ENCODE data around the gene BUB3.

The BUB3 gene

DNA sequence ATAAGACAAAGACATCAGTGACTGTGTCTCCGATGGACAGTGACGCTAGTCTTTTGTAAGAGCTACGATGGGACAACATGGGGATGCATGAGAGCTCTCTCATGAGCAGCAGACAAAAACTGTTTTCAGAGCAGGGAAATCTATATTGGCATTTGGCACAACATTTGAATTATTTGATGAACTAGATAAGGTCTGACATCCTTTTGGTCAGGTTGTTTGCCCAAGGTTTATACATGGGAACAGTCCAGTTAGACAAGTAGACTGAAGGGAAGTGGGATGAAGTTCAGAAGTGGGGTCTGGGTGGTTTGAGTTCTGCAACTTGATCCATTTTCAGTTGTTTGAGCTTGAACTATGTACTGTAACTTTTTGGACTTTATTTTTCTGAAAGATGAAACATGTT is 50.8 kb downstream of the BUB3 start:
- no peak for DNase-seq

DNA sequence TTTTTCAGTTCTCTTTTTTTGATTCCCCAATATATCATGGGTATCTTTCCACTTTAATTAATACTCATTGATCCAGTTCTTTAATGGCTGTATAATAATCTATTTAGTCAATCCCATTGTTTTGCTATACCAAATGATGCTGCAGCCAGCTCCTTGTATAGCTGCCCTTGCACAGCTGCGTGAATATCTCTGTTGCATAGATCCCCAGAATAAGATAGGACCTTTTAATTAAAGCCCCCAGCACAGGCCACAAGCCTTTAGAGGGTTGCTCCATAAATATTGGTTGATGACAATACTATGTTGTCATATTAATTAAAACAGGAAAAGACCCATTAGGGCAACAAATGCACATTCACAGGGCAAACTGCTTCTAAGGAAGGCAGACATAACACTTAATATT is 57.9 kb downstream of the BUB3 start:
- DNase-seq, result no peak

DNA sequence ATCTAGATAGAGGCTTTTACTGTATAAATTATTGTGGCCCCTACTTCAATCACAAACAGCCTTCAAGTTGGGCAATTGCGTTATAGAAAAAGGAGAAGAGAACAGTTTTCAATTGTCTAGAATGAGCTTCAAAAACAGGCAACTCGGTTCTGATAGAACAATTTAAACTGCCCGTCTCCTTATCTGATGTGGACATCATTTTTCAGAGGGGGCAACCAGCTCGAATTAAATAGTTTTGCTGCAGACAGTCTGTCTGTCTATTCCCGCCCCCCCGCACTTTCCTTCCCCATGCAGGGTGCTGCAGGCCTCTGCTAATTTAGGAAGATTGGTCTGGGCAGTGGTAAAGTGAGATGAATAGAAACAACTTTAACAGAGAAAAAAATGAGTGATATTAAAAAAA is 58.4 kb downstream of the BUB3 start:
- DNase-seq, result no peak

DNA sequence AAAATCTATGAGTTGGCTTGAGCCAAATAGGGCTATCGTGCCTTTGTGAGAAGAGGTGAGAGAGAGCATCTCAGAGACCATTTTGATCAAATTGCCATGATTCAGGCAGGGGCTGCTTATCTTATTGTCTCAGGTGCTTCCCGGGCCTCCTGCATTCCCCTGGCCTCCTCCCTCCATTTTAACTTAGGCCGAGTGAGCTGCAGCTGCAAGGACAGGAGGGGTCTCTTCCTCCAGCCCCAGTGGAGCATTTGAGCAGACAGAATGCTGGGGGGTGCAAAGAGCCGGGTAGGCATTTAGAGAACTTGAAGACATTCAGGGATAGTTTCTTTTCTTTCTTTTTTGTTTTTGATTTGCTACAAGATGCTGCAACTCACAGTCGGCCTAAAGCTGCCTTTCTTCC is 59.0 kb downstream of the BUB3 start:
- DNase-seq, result no peak
